HEK293 (cell line): ENCODE data around the gene SLC12A8.

Experiments
- CTCF ChIA-PET: fragments of 350-600 bp; formaldehyde crosslinking; extraction: SDS; loops from one replicate; lab custom pipeline; 2021; ENCODE audit warnings: antibody characterized with exemption; lab: Yijun Ruan, JAX
- POLR2A ChIA-PET: fragments of 300-600 bp; formaldehyde crosslinking; extraction: SDS; loops from one replicate; lab custom pipeline; 2020; ENCODE audit warnings: antibody characterized with exemption, inconsistent platforms; lab: Yijun Ruan, JAX
- H3K27ac ChIP-seq: fragments of 200-500 bp; sonication (Bioruptor generic); 2 replicates; pipeline ENCODE4 v1.5.1; 2014; ENCODE audit warnings: low read depth, low read length, control low read depth, inconsistent platforms; ENCODE audit errors: extremely low read depth
- H3K36me3 ChIP-seq, 2 experiments: fragments of 200-500 bp in 1 of 2; sonication (Bioruptor generic) in 1 of 2; 1 replicate in 1 of 2; 2 replicates in 1 of 2; pipeline ENCODE4 v1.5.1; 2014 to 2017; ENCODE audit warnings: inconsistent platforms in 2 of 2, low read length in 2 of 2; ENCODE audit not compliant: control insufficient read depth in 2 of 2, insufficient read depth in 1 of 2
- H3K4me1 ChIP-seq: fragments of 200-500 bp; sonication (Bioruptor generic); 2 replicates; pipeline ENCODE4 v1.5.1; 2014; ENCODE audit warnings: mild to moderate bottlenecking, low read length, inconsistent platforms; ENCODE audit not compliant: control insufficient read depth, insufficient read depth
- H3K4me3 ChIP-seq: 2 replicates; pipeline ENCODE4 v1.5.1; 2011; ENCODE audit warnings: low read depth, mild to moderate bottlenecking, control low read depth, low read length, moderate library complexity
- H3K9me3 ChIP-seq: fragments of 200-500 bp; sonication (Bioruptor generic); 2 replicates; pipeline ENCODE4 v1.5.1; 2014; ENCODE audit warnings: low read depth, low read length, inconsistent platforms; ENCODE audit not compliant: control insufficient read depth, insufficient read depth
- AEBP2 ChIP-seq: fragments of 450-650 bp; formaldehyde crosslinking; IDR thresholded peaks from 2 replicates; pipeline ENCODE4 v1.5.1; 2016; ENCODE audit warnings: missing biosample characterization, missing genetic modification characterization, borderline replicate concordance
- GLI4 ChIP-seq: fragments of 450-650 bp; formaldehyde crosslinking; IDR thresholded peaks from 2 replicates; pipeline ENCODE4 v1.5.1; 2016; ENCODE audit warnings: missing biosample characterization, missing genetic modification characterization
- INSM2 ChIP-seq: fragments of 450-650 bp; formaldehyde crosslinking; IDR thresholded peaks from 2 replicates; pipeline ENCODE4 v1.5.1; 2016; ENCODE audit warnings: missing biosample characterization, missing genetic modification characterization
- SALL2 ChIP-seq: fragments of 450-650 bp; formaldehyde crosslinking; IDR thresholded peaks from 2 replicates; pipeline ENCODE4 v1.5.0; 2017; ENCODE audit warnings: missing biosample characterization, mild to moderate bottlenecking, missing genetic modification characterization, borderline replicate concordance
- SCRT1 ChIP-seq: fragments of 450-650 bp; formaldehyde crosslinking; IDR thresholded peaks from 2 replicates; pipeline ENCODE4 v1.5.1; 2016; ENCODE audit warnings: missing biosample characterization, missing genetic modification characterization, borderline replicate concordance
- SP2 ChIP-seq: fragments of 450-650 bp; formaldehyde crosslinking; IDR thresholded peaks from 2 replicates; pipeline ENCODE4 v1.5.1; 2016; ENCODE audit warnings: missing biosample characterization, missing genetic modification characterization
- ZNF112 ChIP-seq: fragments of 450-650 bp; formaldehyde crosslinking; IDR thresholded peaks from 2 replicates; pipeline ENCODE4 v1.5.0; 2017; ENCODE audit warnings: missing biosample characterization, missing genetic modification characterization
- ZNF157 ChIP-seq: fragments of 450-650 bp; formaldehyde crosslinking; IDR thresholded peaks from 2 replicates; pipeline ENCODE4 v1.5.1; 2016; ENCODE audit warnings: missing biosample characterization, missing genetic modification characterization
- ZNF175 ChIP-seq: fragments of 450-650 bp; formaldehyde crosslinking; IDR thresholded peaks from 2 replicates; pipeline ENCODE4 v1.5.1; 2016; ENCODE audit warnings: missing biosample characterization, missing genetic modification characterization
- ZNF221 ChIP-seq: fragments of 450-650 bp; formaldehyde crosslinking; IDR thresholded peaks from 2 replicates; pipeline ENCODE4 v1.5.1; 2017; ENCODE audit warnings: missing biosample characterization, missing genetic modification characterization, borderline replicate concordance
- ZNF223 ChIP-seq: fragments of 450-650 bp; formaldehyde crosslinking; IDR thresholded peaks from 2 replicates; pipeline ENCODE4 v1.5.1; 2016; ENCODE audit warnings: missing biosample characterization, missing genetic modification characterization
- ZNF24 ChIP-seq: fragments of 450-650 bp; formaldehyde crosslinking; IDR thresholded peaks from 2 replicates; pipeline ENCODE4 v1.5.1; 2016; ENCODE audit warnings: missing biosample characterization, missing genetic modification characterization
- ZNF26 ChIP-seq: fragments of 450-650 bp; formaldehyde crosslinking; IDR thresholded peaks from 2 replicates; pipeline ENCODE4 v1.5.1; 2016; ENCODE audit warnings: missing biosample characterization, missing genetic modification characterization
- ZNF324 ChIP-seq: fragments of 450-650 bp; formaldehyde crosslinking; IDR thresholded peaks from 2 replicates; pipeline ENCODE4 v1.5.1; 2016; ENCODE audit warnings: missing biosample characterization, missing genetic modification characterization
- ZNF354C ChIP-seq: fragments of 450-650 bp; formaldehyde crosslinking; IDR thresholded peaks from 2 replicates; pipeline ENCODE4 v1.5.1; 2016; ENCODE audit warnings: missing biosample characterization, missing genetic modification characterization, low read depth, borderline replicate concordance
- ZNF449 ChIP-seq: fragments of 450-650 bp; formaldehyde crosslinking; IDR thresholded peaks from 2 replicates; pipeline ENCODE4 v1.5.1; 2017; ENCODE audit warnings: missing biosample characterization, mild to moderate bottlenecking, missing genetic modification characterization, moderate library complexity
- ZNF48 ChIP-seq: fragments of 450-650 bp; formaldehyde crosslinking; IDR thresholded peaks from 2 replicates; pipeline ENCODE4 v1.5.1; 2016; ENCODE audit warnings: missing biosample characterization, missing genetic modification characterization
- ZNF544 ChIP-seq: fragments of 450-650 bp; formaldehyde crosslinking; IDR thresholded peaks from 2 replicates; pipeline ENCODE4 v1.5.0; 2017; ENCODE audit warnings: missing biosample characterization, missing genetic modification characterization
- ZNF585B ChIP-seq: fragments of 450-650 bp; formaldehyde crosslinking; IDR thresholded peaks from 2 replicates; pipeline ENCODE4 v1.5.1; 2016; ENCODE audit warnings: missing biosample characterization, missing genetic modification characterization
- ZNF600 ChIP-seq: fragments of 450-650 bp; formaldehyde crosslinking; IDR thresholded peaks from 2 replicates; pipeline ENCODE4 v1.5.1; 2016; ENCODE audit warnings: missing biosample characterization, missing genetic modification characterization
- ZNF623 ChIP-seq: fragments of 450-650 bp; formaldehyde crosslinking; IDR thresholded peaks from 2 replicates; pipeline ENCODE4 v1.5.1; 2016; ENCODE audit warnings: missing biosample characterization, missing genetic modification characterization
- ZNF629 ChIP-seq: fragments of 450-650 bp; formaldehyde crosslinking; IDR thresholded peaks from 2 replicates; pipeline ENCODE4 v1.5.1; 2017; ENCODE audit warnings: missing biosample characterization, missing genetic modification characterization
- ZNF777 ChIP-seq: fragments of 450-650 bp; formaldehyde crosslinking; IDR thresholded peaks from 2 replicates; pipeline ENCODE4 v1.5.1; 2017; ENCODE audit warnings: missing biosample characterization, missing genetic modification characterization, borderline replicate concordance
- ZNF791 ChIP-seq: fragments of 450-650 bp; formaldehyde crosslinking; IDR thresholded peaks from 2 replicates; pipeline ENCODE4 v1.5.1; 2016; ENCODE audit warnings: missing biosample characterization, missing genetic modification characterization
- ZSCAN23 ChIP-seq: fragments of 450-650 bp; formaldehyde crosslinking; IDR thresholded peaks from 2 replicates; pipeline ENCODE4 v1.5.1; 2016; ENCODE audit warnings: missing biosample characterization, missing genetic modification characterization
- ZXDB ChIP-seq: fragments of 450-650 bp; formaldehyde crosslinking; IDR thresholded peaks from 2 replicates; pipeline ENCODE4 v1.5.1; 2016; ENCODE audit warnings: missing biosample characterization, missing genetic modification characterization
- TF ChIP-seq, protein P1 (sequence below): fragments of 450-650 bp; formaldehyde crosslinking; IDR thresholded peaks from 2 replicates; pipeline ENCODE4 v1.5.1; 2017; ENCODE audit warnings: missing biosample characterization, missing genetic modification characterization

Gene SLC12A8

DNA sequence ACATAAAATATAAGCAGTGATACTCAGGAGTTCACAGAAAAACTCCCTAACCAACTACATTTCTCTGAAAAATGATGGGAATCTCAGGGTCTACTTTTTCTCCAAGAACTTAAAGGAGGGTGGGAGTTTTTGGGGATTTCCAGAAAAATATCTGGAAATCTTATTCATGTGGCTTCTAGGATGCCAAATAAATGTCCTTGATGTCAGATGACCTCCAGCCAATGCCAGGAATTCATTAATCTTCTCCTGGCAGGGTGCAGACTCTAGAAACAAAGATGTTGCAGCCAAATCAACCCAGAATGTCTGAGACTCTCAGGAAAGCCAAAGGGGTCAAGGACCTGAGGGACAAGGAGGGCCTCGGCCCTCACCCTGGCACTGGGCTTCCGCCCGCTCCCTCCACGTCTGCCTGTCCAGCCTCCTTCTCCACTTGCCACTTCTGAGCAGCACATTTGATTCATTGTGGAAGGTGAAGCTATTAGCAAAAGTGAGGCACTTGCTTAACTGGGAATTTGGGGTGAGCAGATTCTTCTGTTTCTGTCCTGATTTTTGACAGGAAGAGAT lies 94.8 kb downstream of the SLC12A8 start (continued):
- TF ChIP-seq, protein P1, sequence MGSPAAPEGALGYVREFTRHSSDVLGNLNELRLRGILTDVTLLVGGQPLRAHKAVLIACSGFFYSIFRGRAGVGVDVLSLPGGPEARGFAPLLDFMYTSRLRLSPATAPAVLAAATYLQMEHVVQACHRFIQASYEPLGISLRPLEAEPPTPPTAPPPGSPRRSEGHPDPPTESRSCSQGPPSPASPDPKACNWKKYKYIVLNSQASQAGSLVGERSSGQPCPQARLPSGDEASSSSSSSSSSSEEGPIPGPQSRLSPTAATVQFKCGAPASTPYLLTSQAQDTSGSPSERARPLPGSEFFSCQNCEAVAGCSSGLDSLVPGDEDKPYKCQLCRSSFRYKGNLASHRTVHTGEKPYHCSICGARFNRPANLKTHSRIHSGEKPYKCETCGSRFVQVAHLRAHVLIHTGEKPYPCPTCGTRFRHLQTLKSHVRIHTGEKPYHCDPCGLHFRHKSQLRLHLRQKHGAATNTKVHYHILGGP (tag by site-specific recombination): no peak
- TF ChIP-seq ZNF600 (tag by site-specific recombination) (no peak), ZNF623 (tag by site-specific recombination) (no peak)

GRCh38 chr3:125116311-125117080 lies 96.1 kb downstream of the SLC12A8 start:
- H3K4me3 ChIP-seq: no peak overlapping the region
- ChIA-PET CTCF (interaction anchor here (0.6 kb wide), 1 partner anchor 476 kb away, joined by 3 read pairs; no protein-coding TSS in a partner anchor), POLR2A (no interaction called here)
- no peaks in the 10 kb centered on the region for H3K9me3 ChIP-seq
- TF ChIP-seq INSM2 (tag by site-specific recombination) (no peak), ZNF26 (tag by site-specific recombination) (no peak), SALL2 (tag by site-specific recombination) (no peak), ZXDB (tag by site-specific recombination) (no peak), ZNF544 (tag by site-specific recombination) (no peak), ZNF777 (no peak), ZNF791 (tag by site-specific recombination) (no peak), ZNF112 (tag by site-specific recombination) (no peak), ZSCAN23 (tag by site-specific recombination) (no peak), SCRT1 (tag by site-specific recombination) (no peak), ZNF354C (no peak), ZNF449 (tag by site-specific recombination) (no peak)
- no peaks in the 10 kb centered on the region for H3K36me3 ChIP-seq
- no peaks in the 10 kb centered on the region for H3K4me1 ChIP-seq
- H3K27ac ChIP-seq: no peak overlapping the region

DNA sequence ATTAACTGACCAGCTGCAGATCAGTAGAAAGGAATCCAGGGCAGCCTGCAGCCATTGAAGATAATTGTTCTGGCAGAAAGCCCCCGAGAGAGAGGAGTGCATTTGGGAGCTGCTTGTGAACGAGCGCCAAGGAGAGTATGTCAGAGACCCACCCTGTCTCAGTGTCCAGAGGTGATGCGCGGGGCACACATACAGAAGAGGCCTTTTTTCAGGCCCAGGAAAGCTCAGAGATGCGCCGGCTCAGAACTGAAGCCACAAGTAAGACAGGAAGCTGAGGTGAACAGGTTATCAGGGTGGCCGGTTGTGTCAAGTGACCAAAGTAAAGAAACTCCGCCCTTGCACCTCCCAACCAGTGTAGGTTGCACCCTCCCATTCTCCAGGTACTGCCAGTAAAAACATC lies 96.9 kb downstream of the SLC12A8 start:
- H3K4me1 ChIP-seq: no peaks in the 10 kb centered on the region
- CTCF ChIA-PET: no interaction called here
- TF ChIP-seq AEBP2 (tag by site-specific recombination) (no peak), ZNF585B (tag by site-specific recombination) (no peak), SP2 (no peak), ZNF157 (tag by site-specific recombination) (no peak), ZNF324 (tag by site-specific recombination) (no peak), ZNF24 (tag by site-specific recombination) (no peak), ZNF629 (tag by site-specific recombination) (no peak), ZNF223 (no peak), ZNF221 (no peak), ZNF175 (tag by site-specific recombination) (no peak), GLI4 (tag by site-specific recombination) (no peak), ZNF48 (no peak)

More for the DNA sequence above, 96.9 kb downstream of the SLC12A8 start:
- Histone ChIP-seq H3K9me3 (no peaks in the 10 kb centered on the region), H3K27ac (no peak overlapping the region), H3K4me3 (no peak overlapping the region), H3K36me3 (no peaks in the 10 kb centered on the region)
- POLR2A ChIA-PET: no interaction called here
